Amniotic stem cell (primary cell): ENCODE data around the gene RPL13A.

Experiments
- DNase-seq: peaks from one replicate; lab custom pipeline; 2025; lab: John Stamatoyannopoulos, UW

The RPL13A gene

GRCh38 chr19:49507803-49508494 lies 20.5 kb downstream of the RPL13A start:
- no peak for DNase-seq

- DNase-seq = no peak
Observed at GRCh38 chr19:49512970-49513745, 25.8 kb downstream of the RPL13A start.

GRCh38 chr19:49513746-49514118 lies 26.3 kb downstream of the RPL13A start:
- DNase-seq = no peak

- DNase-seq = no peak
Observed at GRCh38 chr19:49514151-49514550, 26.7 kb downstream of the RPL13A start.

GRCh38 chr19:49515767-49516166 lies 28.4 kb downstream of the RPL13A start:
- DNase-seq = no peak

- no peak for DNase-seq
Observed at GRCh38 chr19:49518033-49518432, 30.6 kb downstream of the RPL13A start.

GRCh38 chr19:49520705-49521319 lies 33.4 kb downstream of the RPL13A start:
- no peak for DNase-seq

GRCh38 chr19:49524812-49525455 lies 37.5 kb downstream of the RPL13A start:
- DNase-seq = no peak

GRCh38 chr19:49528211-49528771 lies 40.9 kb downstream of the RPL13A start:
- DNase-seq = peak; percentile 31

GRCh38 chr19:49530708-49531107 lies 43.3 kb downstream of the RPL13A start:
- no peak for DNase-seq

GRCh38 chr19:49533551-49534488 lies 46.4 kb downstream of the RPL13A start:
- no peak for DNase-seq

GRCh38 chr19:49534632-49535385 lies 47.4 kb downstream of the RPL13A start:
- DNase-seq = no peak

GRCh38 chr19:49536921-49537462 lies 49.6 kb downstream of the RPL13A start:
- DNase-seq = no peak

- DNase-seq = no peak
Observed at GRCh38 chr19:49538643-49539042, 51.2 kb downstream of the RPL13A start.

GRCh38 chr19:49539192-49539952 lies 52.0 kb downstream of the RPL13A start:
- no peak for DNase-seq
